Sigmoid colon (tissue), 7 donors: ENCODE measurements around the gene SNIP1. TPM values are rescaled to one million over a fixed set of nuclear protein-coding genes. Genes with fewer than 3 reads are reported as not detected.
"Not testable (repeated sequence)": the region's sequence is repeated elsewhere in the genome, so short reads cannot be mapped to it uniquely, and the experiment has no call there.

Source experiments
- DNase-seq: peaks from one replicate; pipeline ENCODE4 v3.0.0-alpha.2; 2019
- H3K27ac ChIP-seq, 4 donors: fragments of 200-600 bp; sonication (generic); one replicate each; pipeline ENCODE4 v1.5.1; 2016 to 2019; ENCODE audit warnings: mild to moderate bottlenecking in 1 of 4
- H3K27me3 ChIP-seq, 3 donors: fragments of 200-600 bp; sonication (generic); one replicate each; pipeline ENCODE4 v1.5.1; 2019; ENCODE audit warnings: mild to moderate bottlenecking in 1 of 3
- H3K36me3 ChIP-seq, 4 donors: fragments of 200-600 bp; sonication (generic); one replicate each; pipeline ENCODE4 v1.5.1; 2016 to 2019
- H3K4me1 ChIP-seq, 4 donors: fragments of 200-600 bp; sonication (generic); one replicate each; pipeline ENCODE4 v1.5.1; 2017 to 2019
- H3K4me3 ChIP-seq, 4 donors: fragments of 200-600 bp; sonication (generic); one replicate each; pipeline ENCODE4 v1.5.1; 2017 to 2019; ENCODE audit warnings: mild to moderate bottlenecking in 2 of 4, moderate library complexity in 1 of 4
- H3K9me3 ChIP-seq, 4 donors: fragments of 200-600 bp in 3 of 4; sonication (generic) in 3 of 4; one replicate each; pipeline versions ENCODE4 v1.5.1 to v1.6.1; 2013 to 2019
- EP300 ChIP-seq, 4 donors: sonication (generic); formaldehyde crosslinking; IDR thresholded peaks; one replicate each; pipeline ENCODE4 v1.6.1; 2017; ENCODE audit warnings: antibody characterized with exemption in 4 of 4
- POLR2A ChIP-seq, 2 donors: fragments of 450-650 bp; IDR thresholded peaks; one replicate each; pipeline ENCODE4 v1.6.1; 2016; ENCODE audit warnings: antibody characterized with exemption in 2 of 2, mild to moderate bottlenecking in 2 of 2, moderate library complexity in 2 of 2
- POLR2AphosphoS5 ChIP-seq, 4 donors: sonication (generic); formaldehyde crosslinking; IDR thresholded peaks; one replicate each; pipeline ENCODE4 v1.6.1; 2017; ENCODE audit warnings: antibody characterized with exemption in 4 of 4
- WGBS, 2 donors: extraction: QIAGEN DNeasy Blood & Tissue Kit; methylation state at CpG; one replicate each; pipeline ENCODE4 v1.1.7; 2013; 5-methylcytosine and 5-hydroxymethylcytosine counted together
- intact Hi-C: fragments of 100-400 bp; cut with DNase I; formaldehyde crosslinking; loops from one replicate; pipeline ENCODE4 v1.15.1; 2023
- polyA plus RNA-seq, 3 donors: library from polyadenylated mRNA; stranded (reverse); fragments of 200-250 nt; gene quantifications; one replicate each; pipeline ENCODE4 v1.2.3, GENCODE V29; 2013
- total RNA-seq, 4 donors: library from RNA; depleted of rRNA; stranded (reverse); fragments of >200 nt; gene quantifications; one replicate each; pipeline ENCODE4 v1.1.0, GENCODE V29; 2016
- TF ChIP-seq, protein P1 (sequence below), 4 experiments: fragments of 450-650 bp in 3 of 4; fragments of 200-600 bp in 1 of 4; IDR thresholded peaks; one replicate each; pipeline ENCODE4 v1.5.1; 2016 to 2019; ENCODE audit warnings: antibody characterized with exemption in 4 of 4, mild to moderate bottlenecking in 3 of 4, moderate library complexity in 2 of 4
- donor health status: healthy with polysubstance abuse.
- donor health status: Bipolar disorder and iron deficiency.
- donor health status: healthy.

The SNIP1 gene
- total and polyA plus RNA-seq, 7 donors, result 3.6 to 20.4 (median 7.2) TPM

- no peak for TF ChIP-seq EP300 (IDR thresholded peaks at IDR 0.05)
- TF ChIP-seq POLR2AphosphoS5 (IDR thresholded peaks at IDR 0.05), result no peak
- no peak for TF ChIP-seq POLR2A (IDR thresholded peaks at IDR 0.05)
- TF ChIP-seq, protein P1, sequence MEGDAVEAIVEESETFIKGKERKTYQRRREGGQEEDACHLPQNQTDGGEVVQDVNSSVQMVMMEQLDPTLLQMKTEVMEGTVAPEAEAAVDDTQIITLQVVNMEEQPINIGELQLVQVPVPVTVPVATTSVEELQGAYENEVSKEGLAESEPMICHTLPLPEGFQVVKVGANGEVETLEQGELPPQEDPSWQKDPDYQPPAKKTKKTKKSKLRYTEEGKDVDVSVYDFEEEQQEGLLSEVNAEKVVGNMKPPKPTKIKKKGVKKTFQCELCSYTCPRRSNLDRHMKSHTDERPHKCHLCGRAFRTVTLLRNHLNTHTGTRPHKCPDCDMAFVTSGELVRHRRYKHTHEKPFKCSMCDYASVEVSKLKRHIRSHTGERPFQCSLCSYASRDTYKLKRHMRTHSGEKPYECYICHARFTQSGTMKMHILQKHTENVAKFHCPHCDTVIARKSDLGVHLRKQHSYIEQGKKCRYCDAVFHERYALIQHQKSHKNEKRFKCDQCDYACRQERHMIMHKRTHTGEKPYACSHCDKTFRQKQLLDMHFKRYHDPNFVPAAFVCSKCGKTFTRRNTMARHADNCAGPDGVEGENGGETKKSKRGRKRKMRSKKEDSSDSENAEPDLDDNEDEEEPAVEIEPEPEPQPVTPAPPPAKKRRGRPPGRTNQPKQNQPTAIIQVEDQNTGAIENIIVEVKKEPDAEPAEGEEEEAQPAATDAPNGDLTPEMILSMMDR (IDR thresholded peaks at IDR 0.05), result no peak
- Histone ChIP-seq H3K9me3 (no peaks in the 10 kb centered on the region), H3K4me3 (no peak overlapping the region), H3K27me3 (no peaks in the 10 kb centered on the region), H3K27ac (no peak overlapping the region), H3K4me1 (no peaks in the 10 kb centered on the region), H3K36me3 (peaks cover 15 to 89% (median 46%) of the 10 kb centered on the region in 4 donors)
- intact Hi-C loops, result no loop called here
- no peak for DNase-seq
- 97% methylated on average over 30 of the region's 30 CpGs for WGBS, 2 donors
Measured at GRCh38 chr1:37540036-37540785, 13.9 kb downstream of the SNIP1 start.

DNA sequence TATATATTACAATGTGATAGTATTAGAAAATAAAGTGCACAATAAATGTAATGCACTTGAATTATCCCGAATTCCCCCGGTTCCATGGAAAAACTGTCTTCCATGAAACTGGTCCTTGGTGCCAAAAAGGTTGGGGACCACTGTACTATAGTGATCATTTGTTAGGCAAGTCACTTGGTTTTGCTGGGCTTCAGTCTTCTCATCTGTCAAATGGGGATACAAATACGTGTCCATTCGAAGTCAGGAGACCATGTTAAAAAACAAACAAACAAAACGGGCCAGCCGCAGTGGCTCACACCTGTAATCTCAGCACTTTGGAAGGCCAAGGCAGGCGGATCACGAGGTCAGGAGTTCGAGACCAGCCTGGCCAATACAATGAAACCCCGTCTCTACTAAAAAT is 14.9 kb downstream of the SNIP1 start:
- intact Hi-C loops, H3K4me3 ChIP-seq, H3K4me1 ChIP-seq, H3K9me3 ChIP-seq, H3K27me3 ChIP-seq, H3K27ac ChIP-seq, DNase-seq: not testable (repeated sequence)
- WGBS, 2 donors, result 96 to 97% methylated on average over 10 of the region's 10 CpGs
- H3K36me3 ChIP-seq, result peaks cover 15 to 81% (median 41%) of the 10 kb centered on the region in 4 donors

GRCh38 chr1:37537378-37537777 is 16.7 kb downstream of the SNIP1 start:
- H3K27ac ChIP-seq, result peak overlapping the region in 1 of 4 donors; percentile 45
- no peak for DNase-seq
- TF ChIP-seq POLR2AphosphoS5 (IDR thresholded peaks at IDR 0.05) (no peak), POLR2A (IDR thresholded peaks at IDR 0.05) (no peak), EP300 (IDR thresholded peaks at IDR 0.05) (no peak)
- TF ChIP-seq, protein P1 (IDR thresholded peaks at IDR 0.05), result no peak
- H3K9me3 ChIP-seq, result no peaks in the 10 kb centered on the region
- peaks cover 15 to 71% (median 36%) of the 10 kb centered on the region in 4 donors for H3K36me3 ChIP-seq
- H3K4me1 ChIP-seq, result peaks cover 0 to 15% (median 12%) of the 10 kb centered on the region in 4 donors
- 76 to 88% methylated on average over 2 of the region's 2 CpGs for WGBS, 2 donors
- intact Hi-C loops, result no loop called here
- H3K27me3 ChIP-seq, result no peaks in the 10 kb centered on the region
- H3K4me3 ChIP-seq, result no peak overlapping the region

DNA sequence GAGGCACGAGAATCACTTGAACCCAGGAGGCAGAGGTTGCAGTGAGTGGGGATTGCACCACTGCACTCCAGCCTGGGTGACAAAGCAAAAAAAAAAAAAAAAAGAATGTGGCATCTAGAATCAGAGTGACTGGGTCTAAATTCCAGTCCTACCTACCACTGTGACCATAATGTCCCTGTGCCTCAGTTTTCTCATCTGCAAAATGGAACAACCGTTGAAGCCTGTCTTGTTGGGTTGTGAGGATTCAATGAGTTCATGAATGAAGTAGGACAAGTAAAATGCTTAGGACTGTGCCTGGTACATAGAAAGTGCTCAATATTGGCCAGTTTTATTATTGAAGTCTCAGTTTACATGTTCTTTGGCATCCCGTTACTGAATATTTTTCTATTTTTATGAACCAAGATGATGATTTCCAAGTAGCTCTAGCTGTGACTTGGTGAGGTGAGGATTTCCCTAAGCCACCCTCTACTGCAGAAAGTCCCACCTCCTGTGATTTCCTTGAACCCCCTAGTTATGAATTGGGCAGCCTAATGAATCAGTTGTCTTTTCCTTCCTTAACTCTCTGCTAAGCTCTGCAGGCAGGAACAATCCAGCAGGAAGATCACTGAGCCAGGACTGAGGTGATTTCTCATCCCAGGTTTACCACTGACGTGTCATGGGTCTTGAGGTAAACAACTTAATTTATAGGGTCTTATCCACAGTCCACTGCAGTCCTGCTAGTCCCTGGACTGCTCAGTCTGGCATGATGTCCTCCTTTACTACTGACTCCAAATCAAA is 20.6 kb downstream of the SNIP1 start:
- TF ChIP-seq, protein P1 (IDR thresholded peaks at IDR 0.05), result no peak
- Histone ChIP-seq H3K36me3 (peaks cover 0 to 35% (median 16%) of the 10 kb centered on the region in 4 donors), H3K9me3 (no peaks in the 10 kb centered on the region), H3K4me3 (no peak overlapping the region), H3K4me1 (peaks cover 0 to 15% (median 12%) of the 10 kb centered on the region in 4 donors), H3K27me3 (no peaks in the 10 kb centered on the region), H3K27ac (peak overlapping the region in 3 of 4 donors; percentile 53 to 84 (median 60))
- 86 to 95% methylated on average over 4 of the region's 4 CpGs for WGBS, 2 donors
- DNase-seq, result peak; percentile 8
- intact Hi-C loops, result no loop called here

DNA sequence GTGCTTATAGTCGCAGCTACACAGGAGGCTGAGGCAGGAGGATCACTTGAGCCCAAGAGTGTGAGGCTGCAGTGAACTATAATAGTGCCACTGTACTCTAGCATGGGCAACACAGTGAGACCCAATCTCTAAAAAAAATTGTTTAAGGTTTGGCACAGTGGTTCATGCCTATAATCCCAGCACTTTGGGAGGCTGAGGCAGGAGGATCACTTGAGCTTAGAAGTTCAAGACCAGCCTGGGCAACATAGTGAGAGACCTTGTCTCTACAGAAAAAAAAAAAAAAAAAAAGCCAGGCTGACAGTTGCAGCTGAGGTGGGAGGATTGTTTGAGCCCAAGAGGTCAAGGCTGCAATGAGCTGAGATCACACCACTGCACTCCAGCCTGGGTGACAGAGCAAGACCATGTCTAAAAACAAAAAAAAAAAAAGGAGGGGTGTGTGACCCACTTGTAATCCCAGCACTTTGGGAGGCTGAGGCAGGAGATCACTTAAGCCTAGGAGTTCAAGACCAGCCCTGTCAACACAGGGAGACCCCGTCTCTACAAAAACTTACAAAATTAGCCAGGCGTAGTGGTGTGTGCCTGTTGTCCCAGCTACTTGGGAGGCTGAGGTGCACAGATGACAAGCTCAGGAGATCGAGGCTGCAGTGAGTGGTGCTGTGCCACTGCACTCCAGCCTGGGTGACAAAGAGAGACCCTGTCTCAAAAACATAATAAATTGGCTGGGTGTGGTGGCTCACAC is 21.5 kb downstream of the SNIP1 start:
- H3K9me3 ChIP-seq, intact Hi-C loops, H3K27ac ChIP-seq, H3K27me3 ChIP-seq, DNase-seq, H3K4me3 ChIP-seq: not testable (repeated sequence)
- Histone ChIP-seq H3K36me3 (peaks cover 0 to 26% (median 10%) of the 10 kb centered on the region in 4 donors), H3K4me1 (peaks cover 0 to 15% (median 12%) of the 10 kb centered on the region in 4 donors)
- 96 to 98% methylated on average over 4 of the region's 4 CpGs for WGBS, 2 donors

- H3K27ac ChIP-seq, H3K27me3 ChIP-seq, H3K4me3 ChIP-seq, intact Hi-C loops, H3K9me3 ChIP-seq, DNase-seq, H3K36me3 ChIP-seq: not testable (repeated sequence)
- H3K4me1 ChIP-seq, result peaks cover 0 to 15% (median 12%) of the 10 kb centered on the region in 4 donors
- 83 to 89% methylated on average over 1 of the region's 1 CpG for WGBS, 2 donors
Measured at GRCh38 chr1:37529888-37530287, 24.2 kb downstream of the SNIP1 start.
